Spleen (tissue), 11 donors: ENCODE measurements around the gene ASL. TPM values are rescaled to one million over a fixed set of nuclear protein-coding genes. Genes with fewer than 3 reads are reported as not detected.
A peak's percentile ranks its signal among the peaks of the same experiment; 100 is the strongest.

ENCODE experiments used
- DNase-seq: peaks from one replicate; pipeline ENCODE4 v3.0.0-alpha.2; 2020
- H3K27ac ChIP-seq, 8 donors: fragments of 200-600 bp; sonication (generic) in 7 of 8; 1 replicate in 4 of 8; 2 replicates in 4 of 8; pipeline versions ENCODE4 v1.5.0 to v1.8.0; 2016 to 2021; ENCODE audit warnings: inconsistent platforms in 4 of 8, mild to moderate bottlenecking in 4 of 8, moderate library complexity in 1 of 8
- H3K27me3 ChIP-seq, 7 donors: fragments of 200-600 bp; sonication (generic) in 6 of 7; replicated peaks in 1 of 7; 1 replicate in 4 of 7; 2 replicates in 3 of 7; pipeline versions ENCODE4 v1.5.0 to v1.8.0; 2016 to 2021; ENCODE audit warnings: inconsistent platforms in 3 of 7, mild to moderate bottlenecking in 1 of 7
- H3K36me3 ChIP-seq, 6 donors: fragments of 200-600 bp; sonication (generic) in 5 of 6; 1 replicate in 4 of 6; 2 replicates in 2 of 6; pipeline versions ENCODE4 v1.5.0 to v1.8.0; 2016 to 2021; ENCODE audit warnings: inconsistent platforms in 2 of 6
- H3K4me1 ChIP-seq, 6 donors: fragments of 200-600 bp; sonication (generic) in 5 of 6; 1 replicate in 3 of 6; 2 replicates in 3 of 6; pipeline versions ENCODE4 v1.5.0 to v1.8.0; 2016 to 2021; ENCODE audit warnings: inconsistent platforms in 3 of 6
- H3K4me3 ChIP-seq, 8 donors: fragments of 200-600 bp; sonication (generic) in 7 of 8; 1 replicate in 4 of 8; 2 replicates in 4 of 8; pipeline versions ENCODE4 v1.5.0 to v1.8.0; 2016 to 2021; ENCODE audit warnings: inconsistent platforms in 4 of 8, mild to moderate bottlenecking in 4 of 8, moderate library complexity in 2 of 8
- H3K9me3 ChIP-seq, 8 donors: fragments of 200-600 bp; sonication (generic) in 7 of 8; 1 replicate in 4 of 8; 2 replicates in 4 of 8; pipeline versions ENCODE4 v1.5.0 to v1.8.0; 2016 to 2021; ENCODE audit warnings: inconsistent platforms in 4 of 8
- POLR2A ChIP-seq, 3 donors: fragments of 450-650 bp; IDR thresholded peaks; one replicate each; pipeline ENCODE4 v1.5.1; 2017; ENCODE audit warnings: antibody characterized with exemption in 3 of 3, mild to moderate bottlenecking in 1 of 3
- POLR2AphosphoS5 ChIP-seq, 3 donors: sonication (generic); formaldehyde crosslinking; IDR thresholded peaks; one replicate each; pipeline ENCODE4 v1.5.1; 2017; ENCODE audit warnings: antibody characterized with exemption in 3 of 3
- WGBS, 5 donors: extraction: QIAGEN DNeasy Blood & Tissue Kit in 3 of 5; methylation state at CpG; one replicate each; pipeline versions ENCODE4 v1.1.5 to v1.1.7; 2013 to 2018; 5-methylcytosine and 5-hydroxymethylcytosine counted together
- intact Hi-C: fragments of 100-400 bp; cut with DNase I; formaldehyde crosslinking; loops from one replicate; pipeline ENCODE4 v1.15.0; 2023; ENCODE audit warnings: low total_unique reads
- polyA plus RNA-seq, 3 donors: library from polyadenylated mRNA; stranded (reverse); fragments of 200-250 nt; gene quantifications; one replicate each; pipeline ENCODE4 v1.2.1, GENCODE V29; 2013
- total RNA-seq, 7 donors: library from RNA; depleted of rRNA in 3 of 7; stranded (reverse); fragments of >200 nt in 3 of 7; fragmentation: NEBNext Ultra II Directional in 4 of 7; extraction: Animal tissue kit (Norgen Biotek cat#: 25700) in 4 of 7; gene quantifications; one replicate each; pipeline versions ENCODE4 v1.1.0 to v1.2.1, GENCODE V29; 2016 to 2021
- TF ChIP-seq, protein P1 (sequence below), 11 experiments: fragments of 200-600 bp in 7 of 11; fragments of 450-650 bp in 4 of 11; sonication (generic) in 4 of 11; IDR thresholded peaks in 8 of 11; conservative IDR thresholded peaks in 3 of 11; 1 replicate in 7 of 11; 2 replicates in 4 of 11; pipeline versions ENCODE4 v1.4.0 to v1.8.0; 2016 to 2021; ENCODE audit warnings: antibody characterized with exemption in 11 of 11, inconsistent platforms in 4 of 11, mild to moderate bottlenecking in 1 of 11
- donor health status: healthy with polysubstance abuse.
- donor health status: DM: no; HTN: no; CAD: no; lungs with moderate emphysema.
- donor health status: DM: no; HTN: no; CAD: no.
- donor health status: Bipolar disorder and iron deficiency.
- donor health status: healthy.
- donor health status: DM: no; HTN: no; CAD: no.
- donor health status: DM: yes; HTN: yes; CAD: no.

The ASL gene
- total and polyA plus RNA-seq, 10 donors: 24.6 to 56.4 (median 40.1) TPM

DNA sequence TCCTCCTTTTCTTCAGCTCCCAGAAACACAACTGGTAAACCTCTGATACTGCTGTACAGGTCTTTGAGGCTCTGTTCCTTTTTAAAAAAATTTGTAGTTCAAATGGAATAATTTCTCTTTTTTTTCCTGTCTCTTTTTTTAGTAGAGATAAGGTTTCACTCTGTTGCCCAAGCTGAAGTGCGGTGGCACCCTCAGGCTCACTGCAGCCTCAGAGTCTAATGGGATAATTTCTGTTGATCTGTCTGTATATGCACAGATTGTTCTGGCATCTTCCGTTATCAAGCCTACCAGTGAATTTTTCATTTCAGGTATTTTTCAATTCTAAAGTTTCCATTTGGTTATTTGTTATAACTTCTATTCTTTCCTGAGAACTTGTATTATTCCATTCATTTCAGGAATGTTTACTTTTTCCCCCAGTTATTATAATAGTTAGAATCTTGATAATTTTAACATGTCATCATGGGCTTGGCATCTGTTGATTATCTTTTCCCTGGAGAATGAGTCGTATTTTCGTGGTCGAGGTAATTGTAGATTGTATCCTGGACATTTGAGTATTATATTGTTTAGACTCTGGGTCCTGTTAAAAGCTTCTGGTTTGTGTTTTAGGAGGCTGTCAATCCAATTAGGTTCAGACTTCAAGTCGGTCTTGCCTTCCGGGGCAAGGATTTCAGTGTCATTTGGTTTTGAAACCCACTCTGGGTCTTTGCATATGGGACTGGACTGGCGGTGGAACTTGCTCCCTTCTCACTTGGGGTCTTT is 63.6 kb downstream of the ASL start:
- no peak for TF ChIP-seq POLR2AphosphoS5 (IDR thresholded peaks at IDR 0.05)
- TF ChIP-seq POLR2A (IDR thresholded peaks at IDR 0.05): no peak
- TF ChIP-seq, protein P1, sequence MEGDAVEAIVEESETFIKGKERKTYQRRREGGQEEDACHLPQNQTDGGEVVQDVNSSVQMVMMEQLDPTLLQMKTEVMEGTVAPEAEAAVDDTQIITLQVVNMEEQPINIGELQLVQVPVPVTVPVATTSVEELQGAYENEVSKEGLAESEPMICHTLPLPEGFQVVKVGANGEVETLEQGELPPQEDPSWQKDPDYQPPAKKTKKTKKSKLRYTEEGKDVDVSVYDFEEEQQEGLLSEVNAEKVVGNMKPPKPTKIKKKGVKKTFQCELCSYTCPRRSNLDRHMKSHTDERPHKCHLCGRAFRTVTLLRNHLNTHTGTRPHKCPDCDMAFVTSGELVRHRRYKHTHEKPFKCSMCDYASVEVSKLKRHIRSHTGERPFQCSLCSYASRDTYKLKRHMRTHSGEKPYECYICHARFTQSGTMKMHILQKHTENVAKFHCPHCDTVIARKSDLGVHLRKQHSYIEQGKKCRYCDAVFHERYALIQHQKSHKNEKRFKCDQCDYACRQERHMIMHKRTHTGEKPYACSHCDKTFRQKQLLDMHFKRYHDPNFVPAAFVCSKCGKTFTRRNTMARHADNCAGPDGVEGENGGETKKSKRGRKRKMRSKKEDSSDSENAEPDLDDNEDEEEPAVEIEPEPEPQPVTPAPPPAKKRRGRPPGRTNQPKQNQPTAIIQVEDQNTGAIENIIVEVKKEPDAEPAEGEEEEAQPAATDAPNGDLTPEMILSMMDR (IDR thresholded peaks at IDR 0.05 in 8 of 11, conservative IDR thresholded peaks at IDR 0.05 in 3 of 11): no peak
- Histone ChIP-seq H3K27ac (no peak overlapping the region), H3K4me3 (no peak overlapping the region), H3K27me3 (no peaks in the 10 kb centered on the region), H3K9me3 (no peaks in the 10 kb centered on the region), H3K4me1 (peaks cover 0 to 34% (median 19%) of the 10 kb centered on the region in 6 donors), H3K36me3 (peaks cover 4 to 100% (median 62%) of the 10 kb centered on the region in 6 donors)
- 86 to 94% (median 92%) methylated on average over 8 of the region's 8 CpGs for WGBS, 5 donors
- no peak for DNase-seq
- intact Hi-C loops: no loop called here

DNA sequence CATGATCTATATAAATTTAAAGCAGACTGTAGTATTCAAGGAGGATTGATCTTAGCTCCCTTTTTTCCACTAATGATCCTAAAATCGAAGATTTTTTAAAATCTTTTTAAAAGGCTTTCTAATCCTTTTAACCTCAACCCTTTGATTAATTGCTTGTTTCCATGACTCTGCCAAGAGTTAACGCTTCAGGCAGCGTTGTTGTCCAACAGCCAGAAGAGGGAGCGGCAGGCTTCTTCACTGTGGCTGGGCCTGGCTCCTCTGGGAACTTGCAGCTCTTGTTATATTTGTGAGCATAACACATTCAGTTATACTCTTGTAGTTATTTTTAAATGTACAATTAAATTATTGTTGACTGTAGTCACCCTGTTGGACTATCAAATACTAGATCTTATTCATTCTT is 65.3 kb downstream of the ASL start:
- intact Hi-C loops: no loop called here
- no peak for DNase-seq
- Histone ChIP-seq H3K4me1 (peaks cover 0 to 51% (median 24%) of the 10 kb centered on the region in 6 donors), H3K9me3 (no peaks in the 10 kb centered on the region), H3K27me3 (no peaks in the 10 kb centered on the region), H3K36me3 (peaks cover 0 to 100% (median 61%) of the 10 kb centered on the region in 6 donors), H3K27ac (peak overlapping the region in 3 of 8 donors; percentile 19 to 39 (median 35)), H3K4me3 (no peak overlapping the region)
- peak in 1 of 3 donors; percentile 36 for TF ChIP-seq POLR2AphosphoS5 (IDR thresholded peaks at IDR 0.05)
- TF ChIP-seq, protein P1 (IDR thresholded peaks at IDR 0.05 in 8 of 11, conservative IDR thresholded peaks at IDR 0.05 in 3 of 11): peak in 7 of 11 experiments; percentile 15 to 64 (median 56)
- TF ChIP-seq POLR2A (IDR thresholded peaks at IDR 0.05): no peak
- 59 to 69% (median 67%) methylated on average over 4 of the region's 4 CpGs for WGBS, 5 donors

DNA sequence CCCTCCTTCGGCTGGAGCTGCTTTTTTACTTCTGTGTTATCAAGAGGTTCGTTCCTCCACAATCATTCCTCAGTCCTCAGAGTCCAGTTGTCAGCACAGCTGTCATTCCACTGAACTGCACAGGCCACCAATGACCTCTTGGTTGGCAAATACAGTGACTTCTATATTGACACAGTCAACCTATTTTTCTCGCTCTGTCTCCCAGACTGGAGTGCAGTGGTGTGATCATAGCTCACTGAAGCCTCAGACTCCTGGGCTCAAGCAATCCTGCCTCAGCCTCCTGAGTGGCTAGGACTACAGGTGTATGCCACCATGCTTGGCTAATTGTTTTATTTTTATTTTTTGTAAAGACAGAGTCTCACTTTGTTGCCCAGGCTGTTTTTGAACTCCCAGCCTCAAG is 66.7 kb downstream of the ASL start:
- TF ChIP-seq POLR2A (IDR thresholded peaks at IDR 0.05): no peak
- no peak for TF ChIP-seq POLR2AphosphoS5 (IDR thresholded peaks at IDR 0.05)
- TF ChIP-seq, protein P1 (IDR thresholded peaks at IDR 0.05 in 8 of 11, conservative IDR thresholded peaks at IDR 0.05 in 3 of 11): no peak
- peaks cover 0 to 58% (median 24%) of the 10 kb centered on the region in 6 donors for H3K4me1 ChIP-seq
- H3K27me3 ChIP-seq: no peaks in the 10 kb centered on the region
- H3K9me3 ChIP-seq: no peaks in the 10 kb centered on the region
- H3K36me3 ChIP-seq: peaks cover 0 to 100% (median 57%) of the 10 kb centered on the region in 6 donors
- no peak for DNase-seq
- 94 to 99% (median 95%) methylated on average over 3 of the region's 3 CpGs for WGBS, 5 donors
- H3K27ac ChIP-seq: peak overlapping the region in 6 of 8 donors; percentile 49 to 81 (median 66)
- H3K4me3 ChIP-seq: no peak overlapping the region
- intact Hi-C loops: no loop called here

DNA sequence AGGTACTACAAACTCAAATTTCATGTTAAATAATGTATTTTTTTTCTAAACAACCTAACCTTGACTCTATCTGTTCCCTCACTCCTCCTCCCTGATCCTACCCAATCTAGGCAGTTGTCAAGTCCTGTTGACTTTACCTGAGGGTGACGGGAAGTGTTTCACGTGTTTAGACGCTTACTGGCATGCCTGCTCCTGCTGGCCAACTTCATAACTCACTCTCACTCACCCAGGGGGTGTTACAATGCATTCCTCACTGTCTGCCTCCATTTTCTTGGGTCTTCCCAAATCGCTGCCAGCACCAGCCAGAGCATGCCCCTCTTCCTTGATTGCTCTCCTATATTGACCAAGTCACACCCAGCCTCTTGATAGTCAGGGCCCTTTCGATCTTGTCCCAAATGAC is 67.4 kb downstream of the ASL start:
- H3K27me3 ChIP-seq: no peaks in the 10 kb centered on the region
- H3K4me1 ChIP-seq: peaks cover 0 to 63% (median 24%) of the 10 kb centered on the region in 6 donors
- no peak overlapping the region for H3K4me3 ChIP-seq
- H3K9me3 ChIP-seq: no peaks in the 10 kb centered on the region
- intact Hi-C loops: no loop called here
- peaks cover 0 to 100% (median 57%) of the 10 kb centered on the region in 6 donors for H3K36me3 ChIP-seq
- H3K27ac ChIP-seq: peak overlapping the region in 7 of 8 donors; percentile 49 to 81 (median 67)
- TF ChIP-seq POLR2AphosphoS5 (IDR thresholded peaks at IDR 0.05): no peak
- TF ChIP-seq, protein P1 (IDR thresholded peaks at IDR 0.05 in 8 of 11, conservative IDR thresholded peaks at IDR 0.05 in 3 of 11): no peak
- TF ChIP-seq POLR2A (IDR thresholded peaks at IDR 0.05): no peak
- 73 to 85% (median 84%) methylated on average over 5 of the region's 5 CpGs for WGBS, 5 donors
- DNase-seq: no peak
